Stimulated activated CD8-positive, alpha-beta memory T cell treated with anti-CD3 and anti-CD28 coated beads, Interleukin-12 subunit alpha, Interleukin-12 subunit beta, amount 100 ng/mL, for 24 hours (primary cell): ENCODE measurements around the gene TNFAIP3.
"Not testable (repeated sequence)": the region's sequence is repeated elsewhere in the genome, so short reads cannot be mapped to it uniquely, and the experiment has no call there.

Experiments
- DNase-seq: peaks from one replicate; pipeline ENCODE4 v3.0.0-alpha.2; 2020; ENCODE audit errors: extremely low read depth

Gene TNFAIP3

GRCh38 chr6:137866914-137867684 lies at the start of gene TNFAIP3:
Gene TNFAIP3, plus strand, starts transcription at chr6:137867259. Its CDS starts 3,969 bp downstream, at chr6:137871228.
- peak; percentile 94 for DNase-seq

- DNase-seq = no peak
Observed at GRCh38 chr6:137818440-137818839, 48.6 kb upstream of the TNFAIP3 start.

- DNase-seq = no peak
Observed at GRCh38 chr6:137819740-137820139, 47.3 kb upstream of the TNFAIP3 start.

GRCh38 chr6:137820425-137820824 lies 46.6 kb upstream of the TNFAIP3 start:
- no peak for DNase-seq

- DNase-seq = no peak
Observed at GRCh38 chr6:137820952-137821351, 46.1 kb upstream of the TNFAIP3 start.

- DNase-seq = no peak
Observed at GRCh38 chr6:137821491-137821890, 45.6 kb upstream of the TNFAIP3 start.

- peak; percentile 33 for DNase-seq
Observed at GRCh38 chr6:137823826-137824555, 43.1 kb upstream of the TNFAIP3 start.

- DNase-seq = no peak
Observed at GRCh38 chr6:137824556-137824879, 42.5 kb upstream of the TNFAIP3 start.

- DNase-seq = no peak
Observed at GRCh38 chr6:137824896-137825295, 42.2 kb upstream of the TNFAIP3 start.

GRCh38 chr6:137827411-137827940 lies 39.6 kb upstream of the TNFAIP3 start:
- DNase-seq = no peak

- no peak for DNase-seq
Observed at GRCh38 chr6:137827977-137828810, 38.9 kb upstream of the TNFAIP3 start.

GRCh38 chr6:137829641-137830083 lies 37.4 kb upstream of the TNFAIP3 start:
- DNase-seq = no peak

- DNase-seq = no peak
Observed at GRCh38 chr6:137830511-137830911, 36.5 kb upstream of the TNFAIP3 start.

GRCh38 chr6:137832110-137832509 lies 34.9 kb upstream of the TNFAIP3 start:
- no peak for DNase-seq

GRCh38 chr6:137834508-137834907 lies 32.6 kb upstream of the TNFAIP3 start:
- DNase-seq = no peak

GRCh38 chr6:137836788-137837187 lies 30.3 kb upstream of the TNFAIP3 start:
- DNase-seq = no peak

- DNase-seq = not testable (repeated sequence)
Observed at GRCh38 chr6:137838090-137838489, 29.0 kb upstream of the TNFAIP3 start.

GRCh38 chr6:137838597-137838996 lies 28.5 kb upstream of the TNFAIP3 start:
- DNase-seq = not testable (repeated sequence)

- DNase-seq = no peak
Observed at GRCh38 chr6:137839076-137839475, 28.0 kb upstream of the TNFAIP3 start.

- DNase-seq = no peak
Observed at GRCh38 chr6:137840252-137840651, 26.8 kb upstream of the TNFAIP3 start.

GRCh38 chr6:137843211-137843610 lies 23.8 kb upstream of the TNFAIP3 start:
- no peak for DNase-seq

GRCh38 chr6:137844327-137844726 lies 22.7 kb upstream of the TNFAIP3 start:
- not testable (repeated sequence) for DNase-seq
